A549 (cell line): ENCODE data around the gene DNAJC7. TPM values are rescaled to one million over a fixed set of nuclear protein-coding genes. Genes with fewer than 3 reads are reported as not detected.

Experiments
- ATAC-seq, 2 experiments: fragments of 200-7000 bp in 1 of 2; fragments of >200 bp in 1 of 2; cut with Nextera tagmentation in 1 of 2; cut with Tn5 transposase in 1 of 2; 3 replicates each; pipeline versions ENCODE4 v1.8.0 to v1.9.1; 2018 to 2020; ENCODE audit warnings: mild to moderate bottlenecking in 1 of 2, moderate library complexity in 1 of 2
- CTCF ChIA-PET: fragments of 300-600 bp; sonication (Branson Sonifier 250); formaldehyde crosslinking; extraction: SDS; loops from one replicate; lab custom pipeline; 2021; ENCODE audit warnings: antibody characterized with exemption, inconsistent platforms; lab: Yijun Ruan, JAX
- POLR2A ChIA-PET: fragments of 350-600 bp; formaldehyde crosslinking; extraction: SDS; loops from one replicate; lab custom pipeline; 2021; ENCODE audit warnings: antibody characterized with exemption, inconsistent platforms; lab: Yijun Ruan, JAX
- DNase-seq, 2 experiments: peaks; one replicate each; pipeline versions ENCODE4 v3.0.0 to v3.0.0-alpha.2; 2011 to 2016; ENCODE audit warnings: low read depth in 1 of 2, low spot score in 1 of 2
- FAIRE-seq: peaks from 2 replicates; lab custom pipeline; 2011; peaks lifted over from hg19 to GRCh38; lab: Jason Lieb, UNC
- H3K27ac ChIP-seq, 2 experiments: fragments of >200 bp; sonication (Bioruptor Twin); formaldehyde crosslinking; 3 replicates each; pipeline ENCODE4 v1.5.1; 2016 to 2017
- H3K4me1 ChIP-seq: fragments of >200 bp; sonication (Bioruptor Twin); formaldehyde crosslinking; 3 replicates; pipeline ENCODE4 v1.6.1; 2016
- H3K4me2 ChIP-seq: fragments of >200 bp; sonication (Bioruptor Twin); formaldehyde crosslinking; 3 replicates; pipeline ENCODE4 v1.6.1; 2016
- H3K4me3 ChIP-seq: fragments of >200 bp; sonication (Bioruptor Twin); formaldehyde crosslinking; 3 replicates; pipeline ENCODE4 v1.5.1; 2016
- H3K9me3 ChIP-seq: fragments of >200 bp; sonication (Bioruptor Twin); formaldehyde crosslinking; 3 replicates; pipeline ENCODE4 v1.6.1; 2016
- BCL3 ChIP-seq: fragments of >200 bp; sonication (Bioruptor Twin); formaldehyde crosslinking; IDR thresholded peaks from 3 replicates; pipeline ENCODE4 v1.6.1; 2016
- BHLHE40 ChIP-seq: IDR thresholded peaks from 2 replicates; pipeline ENCODE4 v1.6.1; 2012; ENCODE audit warnings: low read depth, low read length, inconsistent platforms
- CBX8 ChIP-seq: fragments of 200-600 bp; sonication (generic); IDR thresholded peaks from 2 replicates; pipeline ENCODE4 v1.6.1; 2016
- CHD2 ChIP-seq: fragments of 150-350 bp; IDR thresholded peaks from 2 replicates; pipeline ENCODE4 v1.6.1; 2014; ENCODE audit warnings: low read length; ENCODE audit not compliant: partially characterized antibody
- HDAC2 ChIP-seq: fragments of 200-600 bp; sonication (generic); IDR thresholded peaks from 2 replicates; pipeline ENCODE4 v1.6.1; 2016
- HOXB13 ChIP-seq: fragments of 250-450 bp; sonication (Bioruptor Pico); IDR thresholded peaks from 2 replicates; pipeline ENCODE4 v1.5.0; 2020; ENCODE audit warnings: low read depth, mild to moderate bottlenecking, moderate library complexity
- JUN ChIP-seq, 2 experiments: fragments of >200 bp; sonication (Bioruptor Twin); formaldehyde crosslinking; IDR thresholded peaks; 2 replicates in 1 of 2; 3 replicates in 1 of 2; pipeline ENCODE4 v1.6.1; 2016 to 2017
- KDM1A ChIP-seq: fragments of 200-600 bp; sonication (generic); IDR thresholded peaks from 2 replicates; pipeline ENCODE4 v1.6.1; 2016; ENCODE audit warnings: low read depth, mild to moderate bottlenecking
- MAZ ChIP-seq: fragments of 150-350 bp; IDR thresholded peaks from 2 replicates; pipeline ENCODE4 v1.6.1; 2014; ENCODE audit warnings: antibody characterized with exemption, low read depth, low read length, borderline replicate concordance
- MYC ChIP-seq: IDR thresholded peaks from 2 replicates; pipeline ENCODE4 v1.6.1; 2012; ENCODE audit warnings: mild to moderate bottlenecking, inconsistent platforms, low read length, improper control_type of control experiment, borderline replicate concordance
- NFE2L2 ChIP-seq: fragments of 150-350 bp; conservative IDR thresholded peaks from 2 replicates; pipeline ENCODE4 v1.6.1; 2014; ENCODE audit warnings: low read length
- NPAS2 ChIP-seq: fragments of 250-450 bp; sonication (Bioruptor Pico); IDR thresholded peaks from 2 replicates; pipeline ENCODE4 v1.8.0; 2022; ENCODE audit warnings: mild to moderate bottlenecking, moderate library complexity, borderline replicate concordance
- PHF8 ChIP-seq: fragments of 200-600 bp; sonication (generic); IDR thresholded peaks from 2 replicates; pipeline ENCODE4 v1.6.1; 2016; ENCODE audit warnings: low read depth, mild to moderate bottlenecking, antibody characterized with exemption, moderate library complexity, borderline replicate concordance
- POLR2A ChIP-seq: IDR thresholded peaks from 2 replicates; pipeline ENCODE4 v1.6.1; 2012; ENCODE audit warnings: mild to moderate bottlenecking, low read length
- POLR2AphosphoS2 ChIP-seq: conservative IDR thresholded peaks from 2 replicates; pipeline ENCODE4 v1.6.1; 2012; ENCODE audit warnings: low read length, improper control_type of control experiment, inconsistent platforms
- RFX5 ChIP-seq: fragments of 450-650 bp; IDR thresholded peaks from 2 replicates; pipeline ENCODE4 v1.7.1; 2014; ENCODE audit warnings: antibody characterized with exemption, mild to moderate bottlenecking, moderate library complexity
- SREBF2 ChIP-seq: fragments of 450-650 bp; IDR thresholded peaks from 2 replicates; pipeline ENCODE4 v1.6.1; 2014; ENCODE audit warnings: mild to moderate bottlenecking, moderate library complexity
- TFCP2L1 ChIP-seq: fragments of 250-450 bp; sonication (Bioruptor Pico); IDR thresholded peaks from 2 replicates; pipeline ENCODE4 v1.5.0; 2021; ENCODE audit warnings: mild to moderate bottlenecking
- TP53 ChIP-seq: fragments of 250-450 bp; sonication (Bioruptor Pico); IDR thresholded peaks from 2 replicates; pipeline ENCODE4 v1.5.0; 2021; ENCODE audit warnings: mild to moderate bottlenecking, moderate library complexity
- ZC3H11A ChIP-seq: fragments of 450-650 bp; IDR thresholded peaks from 2 replicates; pipeline ENCODE4 v1.6.1; 2014; ENCODE audit warnings: antibody characterized with exemption, mild to moderate bottlenecking
- ZFP36 ChIP-seq: fragments of 450-650 bp; IDR thresholded peaks from 2 replicates; pipeline ENCODE4 v1.6.1; 2014; ENCODE audit warnings: borderline replicate concordance; ENCODE audit not compliant: partially characterized antibody
- ZNF302 ChIP-seq: fragments of 250-450 bp; sonication (Bioruptor Pico); IDR thresholded peaks from 2 replicates; pipeline ENCODE4 v1.9.0; 2021; ENCODE audit warnings: inconsistent platforms, mild to moderate bottlenecking, moderate library complexity
- WGBS: methylation state at CpG from one replicate; pipeline ENCODE4 v1.1.6; 2017; ENCODE audit errors: missing lambda C conversion rate; 5-methylcytosine and 5-hydroxymethylcytosine counted together
- polyA plus RNA-seq, 4 experiments: library from polyadenylated mRNA; depleted of rRNA in 3 of 4; stranded (reverse); fragments of >200 nt; fragmentation: RNase III in 1 of 4; extraction: RNeasy Plus Mini Kit Qiagen cat#74134 plus additional on column Dnase treatment in 1 of 4; gene quantifications; 2 replicates in 3 of 4; 3 replicates in 1 of 4; pipeline ENCODE4 v1.2.3, GENCODE V29; 2011 to 2017
- TF ChIP-seq, protein P1 (sequence below): IDR thresholded peaks from 2 replicates; pipeline ENCODE4 v1.6.1; 2012
- TF ChIP-seq, protein P2 (sequence below): IDR thresholded peaks from 2 replicates; pipeline ENCODE4 v1.6.1; 2012; ENCODE audit warnings: low read depth, borderline replicate concordance

Gene DNAJC7
- polyA plus RNA-seq, 2 of the 4 experiments (the other 2 are of a cell fraction): 95.3 to 148 TPM

DNA sequence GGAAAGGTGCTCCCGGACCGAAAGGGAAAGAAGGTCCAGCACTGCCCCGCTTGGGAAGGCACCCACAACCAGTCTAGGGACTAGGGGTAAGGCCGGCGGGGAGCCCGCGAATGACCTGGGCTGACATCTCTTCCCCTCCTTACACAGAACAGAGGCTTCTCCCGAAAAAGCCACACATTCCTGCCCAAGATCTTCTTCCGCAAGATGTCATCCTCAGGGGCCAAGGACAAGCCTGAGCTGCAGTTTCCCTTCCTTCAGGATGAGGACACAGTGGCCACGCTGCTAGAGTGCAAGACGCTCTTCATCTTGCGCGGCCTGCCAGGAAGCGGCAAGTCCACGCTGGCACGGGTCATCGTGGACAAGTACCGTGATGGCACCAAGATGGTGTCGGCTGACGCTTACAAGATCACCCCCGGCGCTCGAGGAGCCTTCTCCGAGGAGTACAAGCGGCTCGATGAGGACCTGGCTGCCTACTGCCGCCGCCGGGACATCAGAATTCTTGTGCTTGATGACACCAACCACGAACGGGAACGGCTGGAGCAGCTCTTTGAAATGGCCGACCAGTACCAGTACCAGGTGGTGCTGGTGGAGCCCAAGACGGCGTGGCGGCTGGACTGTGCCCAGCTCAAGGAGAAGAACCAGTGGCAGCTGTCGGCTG is 49.2 kb downstream of the DNAJC7 start:
- ChIA-PET POLR2A (interaction anchor here (0.8 to 1.6 kb wide), 3 partner anchors 10 to 38 kb away, joined by 3 to 6 read pairs (median 3); partner anchors contain the start of gene ODAD4), CTCF (interaction anchor here (1.6 to 29.5 kb wide), 5 partner anchors 7 to 438 kb away, joined by 3 to 378 read pairs (median 104); partner anchors contain the start of genes DHX58, DNAJC7, HSPB9 and KAT2A)
- no peaks in the 10 kb centered on the region for H3K9me3 ChIP-seq
- peak overlapping the region in 1 of 2 experiments; percentile 96; a peak in 3 of 6 replicates for H3K27ac ChIP-seq
- peak overlapping the region; percentile 79; the same call in 2 of the 3 replicates for H3K4me3 ChIP-seq
- H3K4me1 ChIP-seq: peaks cover 19% of the 10 kb centered on the region; the same call in 2 of the 3 replicates
- no peak for TF ChIP-seq NFE2L2
- TF ChIP-seq POLR2A: 0 out of 2 replicates have a peak, but pooled peaks have one; percentile 4
- TF ChIP-seq ZC3H11A: no peak
- no peak for TF ChIP-seq KDM1A
- TF ChIP-seq, protein P1, sequence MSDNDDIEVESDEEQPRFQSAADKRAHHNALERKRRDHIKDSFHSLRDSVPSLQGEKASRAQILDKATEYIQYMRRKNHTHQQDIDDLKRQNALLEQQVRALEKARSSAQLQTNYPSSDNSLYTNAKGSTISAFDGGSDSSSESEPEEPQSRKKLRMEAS: no peak
- TF ChIP-seq, protein P2, sequence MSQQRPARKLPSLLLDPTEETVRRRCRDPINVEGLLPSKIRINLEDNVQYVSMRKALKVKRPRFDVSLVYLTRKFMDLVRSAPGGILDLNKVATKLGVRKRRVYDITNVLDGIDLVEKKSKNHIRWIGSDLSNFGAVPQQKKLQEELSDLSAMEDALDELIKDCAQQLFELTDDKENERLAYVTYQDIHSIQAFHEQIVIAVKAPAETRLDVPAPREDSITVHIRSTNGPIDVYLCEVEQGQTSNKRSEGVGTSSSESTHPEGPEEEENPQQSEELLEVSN: no peak
- TF ChIP-seq NPAS2 (CRISPR knock-in tag): no peak
- H3K4me2 ChIP-seq: peak overlapping the region; percentile 84
- FAIRE-seq: no peak
- no peak for ATAC-seq
- no peak for DNase-seq
- WGBS: 97% methylated on average over 37 of the region's 37 CpGs

DNA sequence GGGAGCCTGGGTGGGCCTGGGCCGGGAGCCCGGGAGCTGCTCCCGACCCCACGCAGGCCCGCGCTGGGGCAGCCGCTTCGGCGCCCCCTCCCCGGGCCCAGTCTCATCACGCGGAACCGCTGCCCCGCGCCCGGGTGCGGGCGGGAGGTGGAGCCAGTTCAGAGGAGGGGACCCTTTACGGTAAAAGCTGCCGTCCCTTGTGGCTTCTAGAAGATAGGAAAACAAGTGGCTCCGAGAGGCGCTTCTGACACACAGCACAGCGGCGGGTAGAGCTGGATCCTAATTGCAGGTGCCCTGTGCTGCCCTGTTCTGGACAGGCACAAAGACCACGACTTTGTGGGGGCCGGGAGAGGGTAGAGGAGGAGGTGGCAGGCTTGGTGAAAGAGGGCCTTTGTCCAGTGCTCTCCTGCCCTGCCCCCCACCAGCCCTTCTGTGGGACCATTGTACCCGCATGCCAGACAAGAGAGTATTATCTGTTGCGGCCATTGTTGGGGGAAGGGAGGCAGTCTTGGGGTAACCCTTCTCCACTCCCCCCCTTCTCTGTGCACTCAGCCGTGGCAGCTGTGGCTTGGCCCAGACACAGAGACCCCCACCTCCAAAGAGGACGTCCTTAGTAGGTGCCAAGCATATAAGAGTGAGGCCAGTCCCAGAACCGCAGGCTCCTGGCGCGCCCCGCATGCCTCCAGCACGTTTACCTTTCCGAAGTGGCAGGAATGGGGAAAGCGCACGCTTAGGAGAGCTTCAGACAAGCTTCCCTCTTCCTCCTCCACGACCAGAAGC is 49.9 kb downstream of the DNAJC7 start:
- DNase-seq: no peak
- WGBS: 35% methylated on average over 33 of the region's 39 CpGs
- H3K27ac ChIP-seq: peak overlapping the region; percentile 75 to 96
- peak overlapping the region; percentile 84 for H3K4me2 ChIP-seq
- CTCF ChIA-PET: interaction anchor here (0.9 to 29.5 kb wide), 8 partner anchors 8 to 439 kb away, joined by 3 to 378 read pairs (median 12); partner anchors contain the start of genes DHX58, DNAJC7, HSPB9 and KAT2A
- ATAC-seq: peak; percentile 8 to 21
- peak overlapping the region; percentile 79 for H3K4me3 ChIP-seq
- H3K9me3 ChIP-seq: no peaks in the 10 kb centered on the region
- FAIRE-seq: no peak
- POLR2A ChIA-PET: interaction anchor here (0.7 to 2.3 kb wide), 13 partner anchors 8 to 190 kb away, joined by 3 to 27 read pairs (median 4); partner anchors contain the start of genes DNAJC7, KAT2A, NKIRAS2 and ODAD4
- peaks cover 12% of the 10 kb centered on the region; the same call in 2 of the 3 replicates for H3K4me1 ChIP-seq
- TF ChIP-seq POLR2AphosphoS2: peak; percentile 70; the same call in 1 of the 2 replicates
- peak; percentile 76 for TF ChIP-seq ZFP36
- no peak for TF ChIP-seq TP53 (CRISPR knock-in tag)

DNA sequence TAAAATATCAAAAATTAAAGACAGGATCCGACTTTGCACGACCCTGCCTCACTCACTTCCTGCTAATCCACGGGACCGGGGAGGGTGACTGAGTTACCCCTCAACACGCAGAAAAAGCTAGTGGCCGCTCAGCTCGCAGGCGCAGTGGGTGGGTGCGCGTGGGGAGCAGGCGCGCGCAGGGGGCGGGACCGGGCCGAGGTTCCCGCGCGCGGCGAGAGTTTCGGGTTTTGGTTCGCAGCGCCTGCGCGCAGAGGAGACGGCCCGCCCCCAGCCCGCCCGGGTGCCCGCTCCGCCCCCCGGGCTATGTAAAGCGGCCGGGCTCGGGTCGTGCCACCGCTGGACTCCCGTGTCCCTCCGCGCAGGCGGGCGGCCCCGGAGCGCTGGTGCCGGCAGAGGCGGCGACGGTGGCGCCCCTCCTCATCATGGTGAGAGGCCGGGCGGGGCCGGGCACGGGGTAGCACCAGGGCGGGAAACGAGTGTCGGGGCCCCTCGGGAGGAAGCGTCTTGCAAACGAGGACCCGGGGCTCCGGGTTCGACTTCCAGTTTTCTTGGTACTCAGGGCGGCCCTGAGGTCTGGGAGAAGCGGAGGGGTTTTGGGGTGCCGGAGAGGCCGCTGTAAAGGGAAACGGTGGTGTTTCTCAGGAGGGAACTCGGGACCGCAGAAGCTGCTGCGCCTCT is 50.6 kb downstream of the DNAJC7 start, which contains the start of gene CNP:
CNP (plus strand) TSS at position 333 of the 678 bp plus-strand sequence; CDS start at position 423, 90 bp downstream.
- H3K4me3 ChIP-seq: peak within 1 kb of the TSS; percentile 79
- WGBS: 1% methylated on average over 37 of the region's 71 CpGs
- ATAC-seq: peak; percentile 69 to 85
- ChIA-PET CTCF (interaction anchor here (0.9 to 29.5 kb wide), 11 partner anchors 8 to 163 kb away, joined by 3 to 378 read pairs (median 104); partner anchors contain the start of genes ACLY, DHX58, DNAJC7 and HSPB9), POLR2A (interaction anchor here (0.6 to 2.3 kb wide), 16 partner anchors 9 to 423 kb away, joined by 3 to 27 read pairs (median 4); partner anchors contain the start of genes DNAJC7, KAT2A, NKIRAS2 and ODAD4)
- H3K9me3 ChIP-seq: no peaks in the 10 kb centered on the region
- DNase-seq: peak; percentile 92 to 95
- H3K4me1 ChIP-seq: peaks cover 12% of the 10 kb centered on the region; the same call in 2 of the 3 replicates
- peak within 1 kb of the TSS; percentile 84 for H3K4me2 ChIP-seq
- H3K27ac ChIP-seq: peak within 1 kb of the TSS; percentile 75 to 96
- no peak for FAIRE-seq
- no peak; the same call in 1 of the 2 replicates for TF ChIP-seq HOXB13 (CRISPR knock-in tag)
- peak; percentile 95 for TF ChIP-seq CHD2
- TF ChIP-seq BHLHE40: no peak
- no peak for TF ChIP-seq HDAC2
- TF ChIP-seq BCL3: peak; percentile 91; the same call in 1 of the 3 replicates
- TF ChIP-seq NFE2L2: no peak
- TF ChIP-seq TFCP2L1: peak; percentile 84; the same call in 1 of the 2 replicates
- peak; percentile 67; the same call in 1 of the 2 replicates for TF ChIP-seq PHF8
- TF ChIP-seq, protein P1: peak; percentile 90
- TF ChIP-seq RFX5: no peak
- peak; percentile 62; the same call in 1 of the 2 replicates for TF ChIP-seq MYC
- TF ChIP-seq POLR2A: peak; percentile 84
- TF ChIP-seq ZNF302 (CRISPR knock-in tag): no peak
- 0 out of 2 replicates have a peak, but pooled peaks have one; percentile 33 for TF ChIP-seq MAZ
- no peak for TF ChIP-seq ZFP36
- TF ChIP-seq CBX8: no peak
- TF ChIP-seq, protein P2: peak; percentile 89
- TF ChIP-seq JUN (IDR thresholded peaks at IDR 0.05): peak; percentile 83 to 87; a peak in 4 of 5 replicates
- no peak for TF ChIP-seq SREBF2
